ENCODE data around the gene PPAN. TPM values are rescaled to one million over a fixed set of nuclear protein-coding genes. Genes with fewer than 3 reads are reported as not detected.

The PPAN gene
- 35.9 to 58.3 TPM (median 53.8 TPM) in 5 replicates for total RNA-seq (2022; extraction: Qiagen RNA extraction)

GRCh38 chr19:10106100-10106936 lies at the start of gene PPAN:
PPAN (plus strand) TSS chr19:10106362; CDS start chr19:10106395, 33 bp downstream.

DNA sequence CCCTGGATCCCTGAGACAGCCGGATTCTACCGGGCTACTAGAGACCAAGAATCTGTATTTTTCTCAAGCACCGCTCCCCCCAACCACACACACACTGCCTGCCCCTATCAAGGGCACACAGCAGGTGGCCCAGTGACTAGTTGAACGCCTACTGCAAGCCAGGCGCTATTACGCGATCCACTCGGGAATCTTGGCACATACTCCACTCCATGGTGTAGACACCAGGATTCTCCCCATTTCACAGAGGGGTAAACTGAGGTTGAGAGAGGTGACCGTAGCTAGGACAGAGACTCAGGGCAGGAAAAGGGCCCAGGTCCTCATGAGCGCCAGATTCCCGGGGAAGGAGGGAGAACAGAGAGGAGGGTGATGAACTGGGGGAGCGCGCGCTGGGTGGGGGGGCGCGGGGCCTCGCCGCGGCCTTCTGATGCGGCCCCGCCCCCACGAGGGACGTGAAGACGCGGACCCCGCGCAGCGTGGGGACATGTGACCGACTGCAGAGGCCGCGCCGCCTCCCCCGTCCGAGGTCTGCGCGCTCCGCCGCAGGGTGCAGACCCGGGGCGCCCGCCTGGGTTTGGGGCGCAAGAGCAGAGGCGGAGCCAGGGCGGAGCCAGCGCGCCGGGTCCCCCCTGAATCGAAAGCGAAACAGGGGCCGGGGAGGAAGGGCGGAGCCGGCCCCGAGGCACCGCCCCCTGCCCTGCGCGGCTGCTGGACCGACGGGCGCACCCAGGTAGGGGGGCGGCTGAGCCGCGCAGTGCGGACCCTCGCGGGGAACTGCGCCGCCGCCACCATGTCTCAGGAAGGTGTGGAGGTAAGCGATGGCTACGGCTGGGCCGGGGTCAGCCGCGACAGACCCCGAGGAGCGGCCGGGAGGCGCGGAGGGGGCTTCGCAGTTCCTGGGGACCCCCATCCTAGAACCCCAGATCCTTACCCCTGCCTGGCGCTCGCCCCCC lies 20.2 kb upstream of the PPAN start, which contains the start of gene SHFL:
Gene SHFL, plus strand, starts transcription at position 677 of the 950 bp plus-strand sequence. Its CDS starts 111 bp downstream, at position 788.

GRCh38 chr19:10111405-10111811 lies 5.2 kb downstream of the PPAN start, which contains the start of gene P2RY11:
P2RY11 (plus strand) TSS chr19:10111693; CDS start chr19:10111722, 29 bp downstream.

Other genes with a start within 250 kb of the PPAN start
- 7.8 to 11.7 TPM (median 10.4 TPM) in 5 replicates for gene OLFM2, start 169.8 kb upstream of the PPAN start, total RNA-seq (2022; extraction: Qiagen RNA extraction)
- 2.4 to 3.8 TPM (median 3.0 TPM) in 5 replicates for gene COL5A3, start 95.9 kb upstream of the PPAN start, total RNA-seq (2022; extraction: Qiagen RNA extraction)
- 0.18 to 0.42 TPM (median 0.27 TPM) in 5 replicates for gene RDH8, start 92.9 kb upstream of the PPAN start, total RNA-seq (2022; extraction: Qiagen RNA extraction)
- 6.3 to 8.0 TPM (median 6.9 TPM) in 5 replicates for gene SHFL, start 20.0 kb upstream of the PPAN start, total RNA-seq (2022; extraction: Qiagen RNA extraction)
- 0.05 to 0.19 TPM (median 0.10 TPM) in 4 of 5 replicates, not detected in the other for gene ANGPTL6, start 3.7 kb upstream of the PPAN start, total RNA-seq (2022; extraction: Qiagen RNA extraction)
- 4.4 to 10.5 TPM (median 7.3 TPM) in 5 replicates for gene P2RY11, start 5.3 kb downstream of the PPAN start, total RNA-seq (2022; extraction: Qiagen RNA extraction)
- gene EIF3G, start 13.5 kb downstream of the PPAN start, total RNA-seq (2022; extraction: Qiagen RNA extraction), result 148 to 187 TPM (median 173 TPM) in 5 replicates
- 46.9 to 57.5 TPM (median 55.0 TPM) in 5 replicates for gene DNMT1, start 88.6 kb downstream of the PPAN start, total RNA-seq (2022; extraction: Qiagen RNA extraction)
- gene S1PR2, start 125.0 kb downstream of the PPAN start, total RNA-seq (2022; extraction: Qiagen RNA extraction), result 0.62 to 1.1 TPM (median 0.84 TPM) in 5 replicates
- 54.3 to 76.4 TPM (median 69.8 TPM) in 5 replicates for gene MRPL4, start 145.9 kb downstream of the PPAN start, total RNA-seq (2022; extraction: Qiagen RNA extraction)
- gene ICAM1, start 164.8 kb downstream of the PPAN start, total RNA-seq (2022; extraction: Qiagen RNA extraction), result 2.7 to 4.3 TPM (median 3.6 TPM) in 5 replicates
- gene ICAM4, start 180.6 kb downstream of the PPAN start, total RNA-seq (2022; extraction: Qiagen RNA extraction), result 0.09 to 0.11 TPM in 2 of 5 replicates, not detected in the others
- 0.19 to 0.93 TPM (median 0.81 TPM) in 5 replicates for gene ICAM5, start 183.6 kb downstream of the PPAN start, total RNA-seq (2022; extraction: Qiagen RNA extraction)
- 0.68 to 1.6 TPM (median 1.5 TPM) in 5 replicates for gene ZGLP1, start 203.5 kb downstream of the PPAN start, total RNA-seq (2022; extraction: Qiagen RNA extraction)
- gene FDX2, start 209.7 kb downstream of the PPAN start, total RNA-seq (2022; extraction: Qiagen RNA extraction), result 23.4 to 36.5 TPM (median 29.9 TPM) in 5 replicates
- gene RAVER1, start 227.2 kb downstream of the PPAN start, total RNA-seq (2022; extraction: Qiagen RNA extraction), result 16.7 to 32.5 TPM (median 30.2 TPM) in 5 replicates
- 6.7 to 9.7 TPM (median 8.2 TPM) in 5 replicates for gene ICAM3, start 233.3 kb downstream of the PPAN start, total RNA-seq (2022; extraction: Qiagen RNA extraction)